ENCODE measurements around the gene PCOLCE2.

PCOLCE2 gene

DNA sequence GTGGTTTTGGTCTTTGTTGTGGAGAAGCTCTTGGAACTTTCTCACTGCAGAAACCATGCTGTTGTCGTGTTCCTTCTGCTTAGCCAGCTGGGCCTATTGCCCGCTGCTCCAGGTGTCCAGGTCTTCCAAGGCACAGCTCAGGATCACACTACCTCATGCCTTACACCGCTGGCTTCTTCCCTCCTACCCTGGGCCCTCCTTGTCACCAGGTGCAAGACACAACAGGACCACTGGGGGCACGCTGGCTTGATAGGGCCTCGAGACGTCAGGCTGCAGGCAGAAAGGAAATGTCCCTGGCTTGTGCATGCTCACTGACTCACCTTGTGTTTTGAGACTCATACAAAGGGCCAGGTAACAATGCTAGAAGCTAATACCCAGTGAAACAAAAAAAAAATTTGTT, 42.3 kb upstream of the PCOLCE2 start:
- TF ChIP-seq, protein P1, sequence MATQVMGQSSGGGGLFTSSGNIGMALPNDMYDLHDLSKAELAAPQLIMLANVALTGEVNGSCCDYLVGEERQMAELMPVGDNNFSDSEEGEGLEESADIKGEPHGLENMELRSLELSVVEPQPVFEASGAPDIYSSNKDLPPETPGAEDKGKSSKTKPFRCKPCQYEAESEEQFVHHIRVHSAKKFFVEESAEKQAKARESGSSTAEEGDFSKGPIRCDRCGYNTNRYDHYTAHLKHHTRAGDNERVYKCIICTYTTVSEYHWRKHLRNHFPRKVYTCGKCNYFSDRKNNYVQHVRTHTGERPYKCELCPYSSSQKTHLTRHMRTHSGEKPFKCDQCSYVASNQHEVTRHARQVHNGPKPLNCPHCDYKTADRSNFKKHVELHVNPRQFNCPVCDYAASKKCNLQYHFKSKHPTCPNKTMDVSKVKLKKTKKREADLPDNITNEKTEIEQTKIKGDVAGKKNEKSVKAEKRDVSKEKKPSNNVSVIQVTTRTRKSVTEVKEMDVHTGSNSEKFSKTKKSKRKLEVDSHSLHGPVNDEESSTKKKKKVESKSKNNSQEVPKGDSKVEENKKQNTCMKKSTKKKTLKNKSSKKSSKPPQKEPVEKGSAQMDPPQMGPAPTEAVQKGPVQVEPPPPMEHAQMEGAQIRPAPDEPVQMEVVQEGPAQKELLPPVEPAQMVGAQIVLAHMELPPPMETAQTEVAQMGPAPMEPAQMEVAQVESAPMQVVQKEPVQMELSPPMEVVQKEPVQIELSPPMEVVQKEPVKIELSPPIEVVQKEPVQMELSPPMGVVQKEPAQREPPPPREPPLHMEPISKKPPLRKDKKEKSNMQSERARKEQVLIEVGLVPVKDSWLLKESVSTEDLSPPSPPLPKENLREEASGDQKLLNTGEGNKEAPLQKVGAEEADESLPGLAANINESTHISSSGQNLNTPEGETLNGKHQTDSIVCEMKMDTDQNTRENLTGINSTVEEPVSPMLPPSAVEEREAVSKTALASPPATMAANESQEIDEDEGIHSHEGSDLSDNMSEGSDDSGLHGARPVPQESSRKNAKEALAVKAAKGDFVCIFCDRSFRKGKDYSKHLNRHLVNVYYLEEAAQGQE (IDR thresholded peaks at IDR 0.05; ENCODE audit: insufficient read depth in 1 of 2, low read depth in 2 of 2, low read length in 2 of 2) = no peak
- TF ChIP-seq SIN3A (IDR thresholded peaks at IDR 0.05; ENCODE audit: borderline replicate concordance, insufficient read depth, low read length) (no peak), TAF1 (IDR thresholded peaks at IDR 0.05; ENCODE audit: borderline replicate concordance, insufficient read depth, low read length) (no peak), POLR2AphosphoS5 (IDR thresholded peaks at IDR 0.05; ENCODE audit: low read depth, low read length) (no peak), FOXP2 (optimal IDR thresholded peaks at IDR 0.05; ENCODE audit: borderline replicate concordance, extremely low read depth, extremely low read length, insufficient read depth) (no peak)

DNA sequence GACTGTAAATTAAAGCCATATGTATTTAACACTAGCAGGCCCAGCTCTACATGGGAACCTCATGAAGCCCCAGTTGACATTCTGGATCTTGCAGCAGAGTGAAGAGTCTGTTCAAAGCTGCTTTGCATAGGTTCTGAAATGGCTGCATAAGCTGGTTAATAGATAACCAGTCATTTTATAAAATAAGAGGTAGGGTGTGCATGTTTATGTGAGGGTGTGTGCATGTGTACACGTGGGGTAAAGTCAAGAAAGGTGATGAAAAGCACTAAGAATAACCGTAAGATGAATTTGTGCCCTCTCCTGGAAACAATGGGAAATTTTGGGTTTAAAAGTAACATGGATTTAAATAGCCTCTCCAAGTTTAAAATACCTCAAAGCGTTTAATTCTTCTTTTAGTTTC, 41.6 kb upstream of the PCOLCE2 start:
- TF ChIP-seq FOXP2 (optimal IDR thresholded peaks at IDR 0.05; ENCODE audit: borderline replicate concordance, extremely low read depth, extremely low read length, insufficient read depth) (no peak), SIN3A (IDR thresholded peaks at IDR 0.05; ENCODE audit: borderline replicate concordance, insufficient read depth, low read length) (no peak), POLR2AphosphoS5 (IDR thresholded peaks at IDR 0.05; ENCODE audit: low read depth, low read length) (no peak)
- TF ChIP-seq, protein P1 (IDR thresholded peaks at IDR 0.05; ENCODE audit: insufficient read depth in 1 of 2, low read depth in 2 of 2, low read length in 2 of 2) = no peak

DNA sequence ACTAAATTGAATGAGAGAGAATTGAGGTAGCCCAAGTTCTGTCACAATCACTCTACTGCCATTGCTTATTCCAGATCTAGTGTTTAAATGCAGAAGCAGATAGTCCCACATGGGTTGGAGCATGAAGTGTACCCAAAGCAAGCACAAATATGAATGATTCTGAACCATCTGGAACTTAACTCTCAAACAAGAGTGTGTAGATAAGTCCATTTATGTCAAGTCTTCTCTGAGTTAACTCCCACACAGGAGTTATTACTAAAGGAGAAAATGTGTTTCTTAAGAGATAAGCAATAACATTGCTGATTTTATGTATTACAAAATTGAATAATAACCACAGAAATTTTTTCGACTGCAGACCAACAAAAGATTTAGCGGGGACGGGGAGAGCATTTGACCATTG, 41.0 kb upstream of the PCOLCE2 start:
- no peak for TF ChIP-seq FOXP2 (optimal IDR thresholded peaks at IDR 0.05; ENCODE audit: borderline replicate concordance, extremely low read depth, extremely low read length, insufficient read depth)
- no peak for TF ChIP-seq SIN3A (IDR thresholded peaks at IDR 0.05; ENCODE audit: borderline replicate concordance, insufficient read depth, low read length)
- TF ChIP-seq TAF1 (IDR thresholded peaks at IDR 0.05; ENCODE audit: borderline replicate concordance, insufficient read depth, low read length) = no peak
- TF ChIP-seq POLR2AphosphoS5 (IDR thresholded peaks at IDR 0.05; ENCODE audit: low read depth, low read length) = no peak
- TF ChIP-seq, protein P1 (IDR thresholded peaks at IDR 0.05; ENCODE audit: insufficient read depth in 1 of 2, low read depth in 2 of 2, low read length in 2 of 2) = no peak

DNA sequence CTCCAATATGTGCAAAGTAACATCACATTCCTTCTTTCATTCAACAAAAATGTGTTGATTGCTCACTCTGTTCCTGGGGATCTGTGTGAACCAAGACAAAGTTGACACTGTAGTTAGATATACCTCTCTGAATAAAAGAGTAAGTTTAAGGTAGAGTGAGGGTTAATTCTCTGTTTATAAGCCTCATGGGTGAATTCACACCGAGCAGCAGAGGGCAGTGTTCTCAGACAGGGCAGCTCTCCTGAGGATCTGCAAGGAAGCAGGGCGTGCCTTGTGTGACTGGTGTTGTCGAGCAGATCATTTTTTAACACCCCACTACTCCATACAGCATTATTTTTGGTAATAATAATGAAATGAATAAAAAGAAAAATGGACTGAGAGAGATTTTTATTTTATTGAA, 40.2 kb upstream of the PCOLCE2 start:
- TF ChIP-seq, protein P1 (IDR thresholded peaks at IDR 0.05; ENCODE audit: insufficient read depth in 1 of 2, low read depth in 2 of 2, low read length in 2 of 2) = no peak
- TF ChIP-seq SIN3A (IDR thresholded peaks at IDR 0.05; ENCODE audit: borderline replicate concordance, insufficient read depth, low read length) = no peak
- no peak for TF ChIP-seq POLR2AphosphoS5 (IDR thresholded peaks at IDR 0.05; ENCODE audit: low read depth, low read length)
- TF ChIP-seq TAF1 (IDR thresholded peaks at IDR 0.05; ENCODE audit: borderline replicate concordance, insufficient read depth, low read length) = no peak
- TF ChIP-seq FOXP2 (optimal IDR thresholded peaks at IDR 0.05; ENCODE audit: borderline replicate concordance, extremely low read depth, extremely low read length, insufficient read depth) = no peak

DNA sequence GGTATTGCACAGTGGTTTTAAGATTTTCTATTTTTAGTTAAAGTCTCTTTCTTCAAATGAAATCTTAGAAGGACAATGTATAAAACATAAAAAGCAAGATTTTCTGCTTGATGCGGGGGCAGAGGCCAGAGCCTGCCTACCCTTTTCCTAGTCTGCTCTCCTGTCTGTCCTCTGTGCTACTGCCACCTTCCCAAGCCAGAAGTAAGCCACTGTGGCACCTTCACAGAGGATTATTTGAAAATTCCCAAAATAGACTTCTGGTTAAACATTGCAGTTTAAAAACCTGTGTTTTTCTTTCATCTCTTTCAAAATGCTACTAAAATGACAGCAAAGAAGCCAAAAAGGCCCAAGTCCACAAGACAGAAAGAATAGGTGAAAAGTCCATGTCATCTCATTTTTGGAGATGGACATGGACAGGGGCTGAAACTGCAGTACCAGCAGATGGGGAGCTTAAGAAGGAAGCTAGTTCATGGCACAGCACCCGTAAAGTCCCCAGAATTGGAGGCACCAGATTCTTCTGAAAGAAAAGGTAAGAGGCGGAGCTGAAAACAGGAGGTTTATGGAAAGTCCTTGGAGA, 37.6 kb upstream of the PCOLCE2 start:
- TF ChIP-seq FOXP2 (optimal IDR thresholded peaks at IDR 0.05; ENCODE audit: borderline replicate concordance, extremely low read depth, extremely low read length, insufficient read depth) = no peak
- TF ChIP-seq, protein P1 (IDR thresholded peaks at IDR 0.05; ENCODE audit: insufficient read depth in 1 of 2, low read depth in 2 of 2, low read length in 2 of 2) = no peak
- TF ChIP-seq TAF1 (IDR thresholded peaks at IDR 0.05; ENCODE audit: borderline replicate concordance, insufficient read depth, low read length) = no peak

Measured in PFSK-1 (cell line).